ENCODE results near the gene RPS6KA4. TPM values are rescaled to one million over a fixed set of nuclear protein-coding genes. Genes with fewer than 3 reads are reported as not detected.

RPS6KA4 gene
- polyA plus RNA-seq, 1 donor from 2014 or later, result 24.6 TPM

DNA sequence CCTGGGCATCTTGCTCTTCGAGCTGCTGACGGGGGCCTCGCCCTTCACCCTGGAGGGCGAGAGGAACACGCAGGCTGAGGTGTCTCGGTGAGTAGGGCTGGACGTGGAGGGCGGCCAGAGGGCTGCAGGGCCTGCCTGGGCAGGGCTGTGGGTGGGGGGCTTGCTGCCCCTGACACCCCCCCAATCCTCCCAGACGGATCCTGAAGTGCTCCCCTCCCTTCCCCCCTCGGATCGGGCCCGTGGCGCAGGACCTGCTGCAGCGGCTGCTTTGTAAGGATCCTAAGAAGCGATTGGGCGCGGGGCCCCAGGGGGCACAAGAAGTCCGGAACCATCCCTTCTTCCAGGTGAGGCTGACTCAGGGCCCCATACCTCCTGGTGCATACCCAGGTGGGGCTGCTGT is 2.7 kb downstream of the RPS6KA4 start:
- Histone ChIP-seq H3K27me3 (ENCODE audit: insufficient read depth, low read depth, low read length) (no peaks in the 10 kb centered on the region), H3K4me2 (ENCODE audit: low read length) (no peak overlapping the region), H3K9me2 (ENCODE audit: insufficient read depth, low read length) (no peaks in the 10 kb centered on the region), H3K36me3 (ENCODE audit: insufficient read depth, low read length) (no peaks in the 10 kb centered on the region), H3K79me2 (replicated peaks; ENCODE audit: insufficient read depth, low read length) (no peaks in the 10 kb centered on the region), H2AFZ (ENCODE audit: low read depth, low read length) (no peak overlapping the region), H3K27ac (ENCODE audit: low read length) (no peak overlapping the region), H3K9me3 (ENCODE audit: low read length) (no peaks in the 10 kb centered on the region), H3K4me3 (ENCODE audit: low read length) (no peak overlapping the region), H3F3A (ENCODE audit: insufficient read depth, low read length, poor library complexity, severe bottlenecking) (no peaks in the 10 kb centered on the region), H3K9ac (ENCODE audit: low read length) (no peak overlapping the region), H4K20me1 (ENCODE audit: insufficient read depth) (no peaks in the 10 kb centered on the region)
- TF ChIP-seq EZH2 (IDR thresholded peaks at IDR 0.05; ENCODE audit: borderline replicate concordance, insufficient read depth, low read length, poor library complexity, severe bottlenecking), result no peak
- TF ChIP-seq, protein P1, sequence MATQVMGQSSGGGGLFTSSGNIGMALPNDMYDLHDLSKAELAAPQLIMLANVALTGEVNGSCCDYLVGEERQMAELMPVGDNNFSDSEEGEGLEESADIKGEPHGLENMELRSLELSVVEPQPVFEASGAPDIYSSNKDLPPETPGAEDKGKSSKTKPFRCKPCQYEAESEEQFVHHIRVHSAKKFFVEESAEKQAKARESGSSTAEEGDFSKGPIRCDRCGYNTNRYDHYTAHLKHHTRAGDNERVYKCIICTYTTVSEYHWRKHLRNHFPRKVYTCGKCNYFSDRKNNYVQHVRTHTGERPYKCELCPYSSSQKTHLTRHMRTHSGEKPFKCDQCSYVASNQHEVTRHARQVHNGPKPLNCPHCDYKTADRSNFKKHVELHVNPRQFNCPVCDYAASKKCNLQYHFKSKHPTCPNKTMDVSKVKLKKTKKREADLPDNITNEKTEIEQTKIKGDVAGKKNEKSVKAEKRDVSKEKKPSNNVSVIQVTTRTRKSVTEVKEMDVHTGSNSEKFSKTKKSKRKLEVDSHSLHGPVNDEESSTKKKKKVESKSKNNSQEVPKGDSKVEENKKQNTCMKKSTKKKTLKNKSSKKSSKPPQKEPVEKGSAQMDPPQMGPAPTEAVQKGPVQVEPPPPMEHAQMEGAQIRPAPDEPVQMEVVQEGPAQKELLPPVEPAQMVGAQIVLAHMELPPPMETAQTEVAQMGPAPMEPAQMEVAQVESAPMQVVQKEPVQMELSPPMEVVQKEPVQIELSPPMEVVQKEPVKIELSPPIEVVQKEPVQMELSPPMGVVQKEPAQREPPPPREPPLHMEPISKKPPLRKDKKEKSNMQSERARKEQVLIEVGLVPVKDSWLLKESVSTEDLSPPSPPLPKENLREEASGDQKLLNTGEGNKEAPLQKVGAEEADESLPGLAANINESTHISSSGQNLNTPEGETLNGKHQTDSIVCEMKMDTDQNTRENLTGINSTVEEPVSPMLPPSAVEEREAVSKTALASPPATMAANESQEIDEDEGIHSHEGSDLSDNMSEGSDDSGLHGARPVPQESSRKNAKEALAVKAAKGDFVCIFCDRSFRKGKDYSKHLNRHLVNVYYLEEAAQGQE (IDR thresholded peaks at IDR 0.05; ENCODE audit: borderline replicate concordance), result no peak
- no peak for TF ChIP-seq SMC3 (conservative IDR thresholded peaks at IDR 0.05; ENCODE audit: poor library complexity)
- TF ChIP-seq, protein P2, sequence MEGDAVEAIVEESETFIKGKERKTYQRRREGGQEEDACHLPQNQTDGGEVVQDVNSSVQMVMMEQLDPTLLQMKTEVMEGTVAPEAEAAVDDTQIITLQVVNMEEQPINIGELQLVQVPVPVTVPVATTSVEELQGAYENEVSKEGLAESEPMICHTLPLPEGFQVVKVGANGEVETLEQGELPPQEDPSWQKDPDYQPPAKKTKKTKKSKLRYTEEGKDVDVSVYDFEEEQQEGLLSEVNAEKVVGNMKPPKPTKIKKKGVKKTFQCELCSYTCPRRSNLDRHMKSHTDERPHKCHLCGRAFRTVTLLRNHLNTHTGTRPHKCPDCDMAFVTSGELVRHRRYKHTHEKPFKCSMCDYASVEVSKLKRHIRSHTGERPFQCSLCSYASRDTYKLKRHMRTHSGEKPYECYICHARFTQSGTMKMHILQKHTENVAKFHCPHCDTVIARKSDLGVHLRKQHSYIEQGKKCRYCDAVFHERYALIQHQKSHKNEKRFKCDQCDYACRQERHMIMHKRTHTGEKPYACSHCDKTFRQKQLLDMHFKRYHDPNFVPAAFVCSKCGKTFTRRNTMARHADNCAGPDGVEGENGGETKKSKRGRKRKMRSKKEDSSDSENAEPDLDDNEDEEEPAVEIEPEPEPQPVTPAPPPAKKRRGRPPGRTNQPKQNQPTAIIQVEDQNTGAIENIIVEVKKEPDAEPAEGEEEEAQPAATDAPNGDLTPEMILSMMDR (IDR thresholded peaks at IDR 0.05; ENCODE audit: poor library complexity, severe bottlenecking), result no peak
- TF ChIP-seq TAF1 (IDR thresholded peaks at IDR 0.05; ENCODE audit: low read depth), result no peak
- TF ChIP-seq RAD21 (conservative IDR thresholded peaks at IDR 0.05), result no peak
- TF ChIP-seq MXI1 (conservative IDR thresholded peaks at IDR 0.05; ENCODE audit: poor library complexity, severe bottlenecking), result no peak
- TF ChIP-seq POLR2AphosphoS5 (IDR thresholded peaks at IDR 0.05), result no peak
- no peak for TF ChIP-seq EP300 (conservative IDR thresholded peaks at IDR 0.05; ENCODE audit: poor library complexity, severe bottlenecking)

DNA sequence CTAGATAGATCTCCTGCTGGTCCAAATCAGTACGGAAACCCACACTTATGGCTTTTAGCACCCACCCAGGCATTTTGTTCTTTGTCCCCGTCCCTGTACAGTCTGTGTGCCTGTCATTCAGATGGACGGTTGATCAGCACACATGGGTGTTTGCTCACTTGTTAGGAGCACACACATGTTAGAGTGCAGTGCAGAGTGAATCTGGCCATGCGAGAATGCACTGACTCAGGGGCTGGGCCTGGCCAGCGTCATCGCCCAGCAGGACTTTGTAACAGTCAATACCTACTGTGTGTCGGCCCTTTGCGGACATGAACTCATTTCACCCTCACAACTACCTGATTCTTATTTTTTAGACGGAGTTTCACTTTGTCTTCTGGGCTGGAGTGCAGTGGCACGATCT is 3.4 kb downstream of the RPS6KA4 start:
- H3K79me2 ChIP-seq (replicated peaks; ENCODE audit: insufficient read depth, low read length), result no peaks in the 10 kb centered on the region
- no peak overlapping the region for H3K27ac ChIP-seq (ENCODE audit: low read length)
- no peak overlapping the region for H3K9ac ChIP-seq (ENCODE audit: low read length)
- no peaks in the 10 kb centered on the region for H3F3A ChIP-seq (ENCODE audit: insufficient read depth, low read length, poor library complexity, severe bottlenecking)
- H3K4me3 ChIP-seq (ENCODE audit: low read length), result no peak overlapping the region
- no peaks in the 10 kb centered on the region for H3K9me2 ChIP-seq (ENCODE audit: insufficient read depth, low read length)
- no peaks in the 10 kb centered on the region for H3K9me3 ChIP-seq (ENCODE audit: low read length)
- TF ChIP-seq MXI1 (conservative IDR thresholded peaks at IDR 0.05; ENCODE audit: poor library complexity, severe bottlenecking) (no peak), RAD21 (conservative IDR thresholded peaks at IDR 0.05) (no peak), TAF1 (IDR thresholded peaks at IDR 0.05; ENCODE audit: low read depth) (no peak), SMC3 (conservative IDR thresholded peaks at IDR 0.05; ENCODE audit: poor library complexity) (no peak), EP300 (conservative IDR thresholded peaks at IDR 0.05; ENCODE audit: poor library complexity, severe bottlenecking) (no peak), POLR2AphosphoS5 (IDR thresholded peaks at IDR 0.05) (no peak), EZH2 (IDR thresholded peaks at IDR 0.05; ENCODE audit: borderline replicate concordance, insufficient read depth, low read length, poor library complexity, severe bottlenecking) (no peak)
- TF ChIP-seq, protein P2 (IDR thresholded peaks at IDR 0.05; ENCODE audit: poor library complexity, severe bottlenecking), result no peak
- TF ChIP-seq, protein P1 (IDR thresholded peaks at IDR 0.05; ENCODE audit: borderline replicate concordance), result no peak
- H3K4me2 ChIP-seq (ENCODE audit: low read length), result no peak overlapping the region
- H4K20me1 ChIP-seq (ENCODE audit: insufficient read depth), result no peaks in the 10 kb centered on the region
- no peaks in the 10 kb centered on the region for H3K27me3 ChIP-seq (ENCODE audit: insufficient read depth, low read depth, low read length)
- H3K36me3 ChIP-seq (ENCODE audit: insufficient read depth, low read length), result no peaks in the 10 kb centered on the region
- no peak overlapping the region for H2AFZ ChIP-seq (ENCODE audit: low read depth, low read length)
